ENCODE data around the gene GNB1L. TPM values are rescaled to one million over a fixed set of nuclear protein-coding genes. Genes with fewer than 3 reads are reported as not detected.

The GNB1L gene
- total and polyA plus RNA-seq, 2 of the 13 experiments (the other 11 are each of a cell fraction or from before 2014, with no cell fraction given), result 2.5 to 7.4 TPM

GRCh38 chr22:19854778-19855503, at the start of gene GNB1L, which contains the start of gene RTL10 (continued):
- TF ChIP-seq ZNF142 (CRISPR knock-in tag; IDR thresholded peaks at IDR 0.05) (0 out of 2 replicates have a peak, but pooled peaks have one; percentile 33), RFX1 (IDR thresholded peaks at IDR 0.05) (no peak), SRSF4 (IDR thresholded peaks at IDR 0.05; ENCODE audit: low read depth, low read length, poor library complexity, severe bottlenecking) (no peak), ZFX (CRISPR knock-in tag; IDR thresholded peaks at IDR 0.05; ENCODE audit: low read depth) (peak; percentile 70; the same call in 1 of the 2 replicates), AKAP8 (CRISPR knock-in tag; IDR thresholded peaks at IDR 0.05) (peak; percentile 87; the same call in 1 of the 2 replicates), ZNF547 (CRISPR knock-in tag; IDR thresholded peaks at IDR 0.05) (peak; percentile 83), ZFP62 (CRISPR knock-in tag; IDR thresholded peaks at IDR 0.05) (no peak), MED1 (CRISPR knock-in tag; IDR thresholded peaks at IDR 0.05) (peak; percentile 78; the same call in 1 of the 2 replicates), HNRNPL (IDR thresholded peaks at IDR 0.05; ENCODE audit: low read depth, low read length) (no peak), FOXA1 (IDR thresholded peaks at IDR 0.05) (no peak), FOXA1 (CRISPR knock-in tag; IDR thresholded peaks at IDR 0.05) (peak; percentile 4; the same call in 1 of the 2 replicates), TBX2 (CRISPR knock-in tag; IDR thresholded peaks at IDR 0.05; ENCODE audit: borderline replicate concordance) (peak; percentile 46; the same call in 1 of the 2 replicates), ZNF83 (CRISPR knock-in tag; IDR thresholded peaks at IDR 0.05; ENCODE audit: borderline replicate concordance) (peak; percentile 95), ZNF839 (CRISPR knock-in tag; IDR thresholded peaks at IDR 0.05; ENCODE audit: borderline replicate concordance) (no peak; the same call in 1 of the 2 replicates), TFDP2 (CRISPR knock-in tag; IDR thresholded peaks at IDR 0.05) (peak; percentile 94), TOPORS (CRISPR knock-in tag; IDR thresholded peaks at IDR 0.05) (no peak), NFE2 (CRISPR knock-in tag; IDR thresholded peaks at IDR 0.05) (no peak), ZNF512 (CRISPR knock-in tag; IDR thresholded peaks at IDR 0.05) (peak; percentile 87; the same call in 1 of the 2 replicates), KDM3A (CRISPR knock-in tag; IDR thresholded peaks at IDR 0.05; ENCODE audit: low read depth) (0 out of 2 replicates have a peak, but pooled peaks have one; percentile 62)
- TF ChIP-seq, protein P1, sequence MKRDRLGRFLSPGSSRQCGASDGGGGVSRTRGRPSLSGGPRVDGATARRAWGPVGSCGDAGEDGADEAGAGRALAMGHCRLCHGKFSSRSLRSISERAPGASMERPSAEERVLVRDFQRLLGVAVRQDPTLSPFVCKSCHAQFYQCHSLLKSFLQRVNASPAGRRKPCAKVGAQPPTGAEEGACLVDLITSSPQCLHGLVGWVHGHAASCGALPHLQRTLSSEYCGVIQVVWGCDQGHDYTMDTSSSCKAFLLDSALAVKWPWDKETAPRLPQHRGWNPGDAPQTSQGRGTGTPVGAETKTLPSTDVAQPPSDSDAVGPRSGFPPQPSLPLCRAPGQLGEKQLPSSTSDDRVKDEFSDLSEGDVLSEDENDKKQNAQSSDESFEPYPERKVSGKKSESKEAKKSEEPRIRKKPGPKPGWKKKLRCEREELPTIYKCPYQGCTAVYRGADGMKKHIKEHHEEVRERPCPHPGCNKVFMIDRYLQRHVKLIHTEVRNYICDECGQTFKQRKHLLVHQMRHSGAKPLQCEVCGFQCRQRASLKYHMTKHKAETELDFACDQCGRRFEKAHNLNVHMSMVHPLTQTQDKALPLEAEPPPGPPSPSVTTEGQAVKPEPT (CRISPR knock-in tag; IDR thresholded peaks at IDR 0.05; ENCODE audit: low read depth), result 0 out of 2 replicates have a peak, but pooled peaks have one; percentile 76

Measured in HepG2 (cell line).